Effector memory CD4-positive, alpha-beta T cell (primary cell): ENCODE results near the gene TCP11L1.
"Not testable (repeated sequence)": the region's sequence is repeated elsewhere in the genome, so short reads cannot be mapped to it uniquely, and the experiment has no call there.

ENCODE experiments used
- DNase-seq, 3 donors: peaks; one replicate each; pipeline ENCODE4 v3.0.0-alpha.2; 2020
- H3K27ac ChIP-seq: 2 replicates; pipeline ENCODE4 v1.7.0; 2013; ENCODE audit warnings: mild to moderate bottlenecking, low read length, moderate library complexity; ENCODE audit not compliant: insufficient read depth, poor library complexity, severe bottlenecking
- H3K27me3 ChIP-seq: replicated peaks from 2 replicates; pipeline ENCODE4 v1.7.0; 2013; ENCODE audit warnings: mild to moderate bottlenecking, low read length; ENCODE audit not compliant: insufficient read depth, control insufficient read depth, poor library complexity, severe bottlenecking
- H3K36me3 ChIP-seq: 2 replicates; pipeline ENCODE4 v1.7.0; 2013; ENCODE audit warnings: mild to moderate bottlenecking, low read length, moderate library complexity; ENCODE audit not compliant: control insufficient read depth, insufficient read depth
- H3K4me1 ChIP-seq: 2 replicates; pipeline ENCODE4 v1.7.0; 2013; ENCODE audit warnings: low read length, mild to moderate bottlenecking; ENCODE audit not compliant: control insufficient read depth, insufficient read depth, poor library complexity, severe bottlenecking
- H3K4me3 ChIP-seq: 2 replicates; pipeline ENCODE4 v1.7.0; 2013; ENCODE audit warnings: low read length, low read depth, mild to moderate bottlenecking; ENCODE audit not compliant: insufficient read depth, poor library complexity, severe bottlenecking
- H3K9me3 ChIP-seq: 2 replicates; pipeline ENCODE4 v1.7.0; 2013; ENCODE audit warnings: mild to moderate bottlenecking, low read length, moderate library complexity; ENCODE audit not compliant: control insufficient read depth

Gene TCP11L1

DNA sequence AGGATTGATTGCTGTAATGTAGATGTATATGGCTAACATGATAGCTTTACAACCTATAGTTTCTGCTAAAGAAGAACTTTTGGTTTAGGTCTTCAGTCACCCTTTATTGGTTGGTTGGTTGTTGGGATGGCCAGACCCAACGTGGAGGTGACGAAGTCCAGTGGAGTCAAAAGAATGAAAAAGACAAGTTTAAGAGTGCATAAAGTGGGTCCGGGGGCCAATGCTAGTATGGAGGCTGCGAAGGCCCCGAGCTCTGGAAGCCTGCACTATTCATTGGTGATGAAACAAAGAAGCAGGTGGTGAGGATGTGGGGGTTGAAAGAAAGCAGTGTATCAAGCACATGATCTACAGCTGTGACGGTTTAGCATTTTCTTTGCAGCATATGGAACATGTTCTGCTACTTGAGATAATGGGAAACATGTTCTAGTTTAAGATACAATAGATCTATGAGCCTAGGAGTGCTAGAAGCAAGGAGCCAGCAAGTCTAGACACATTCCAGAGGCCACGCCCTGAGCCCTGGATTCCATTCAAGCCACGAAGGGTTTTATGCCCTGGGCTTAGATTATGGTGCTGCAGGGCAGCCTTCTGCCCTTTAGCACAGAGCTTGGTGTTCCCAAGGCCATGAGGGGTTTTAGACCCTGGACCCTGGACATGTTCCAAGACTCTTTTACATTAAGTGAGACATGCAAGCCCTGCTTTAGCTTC lies 6.3 kb downstream of the TCP11L1 start:
- Histone ChIP-seq H3K4me3 (no peak overlapping the region), H3K27me3 (no peaks in the 10 kb centered on the region)

DNA sequence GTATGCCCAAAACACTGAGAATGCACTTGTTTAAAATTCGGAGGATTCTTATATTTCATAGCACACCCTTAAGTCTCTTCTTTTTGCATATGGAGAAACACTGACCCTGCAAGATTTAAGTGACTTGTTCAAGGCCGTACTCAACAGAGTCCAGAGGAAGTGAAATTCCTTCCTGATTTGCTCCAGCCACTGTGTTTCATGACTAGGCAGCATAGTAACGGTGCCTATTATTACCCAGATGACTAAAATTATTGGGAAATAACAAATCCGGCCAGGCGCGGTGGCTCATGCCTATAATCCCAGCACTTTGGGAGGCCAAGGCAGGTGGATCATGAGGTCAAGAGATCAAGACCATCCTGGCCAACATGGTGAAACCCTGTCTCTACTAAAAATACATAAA lies 9.3 kb downstream of the TCP11L1 start:
- H3K36me3 ChIP-seq, H3K4me3 ChIP-seq, DNase-seq, H3K27me3 ChIP-seq, H3K27ac ChIP-seq, H3K4me1 ChIP-seq, H3K9me3 ChIP-seq: not testable (repeated sequence)

More for the DNA sequence above, 6.3 kb downstream of the TCP11L1 start:
- no peak overlapping the region for H3K27ac ChIP-seq
- no peaks in the 10 kb centered on the region for H3K9me3 ChIP-seq
- H3K4me1 ChIP-seq, result no peaks in the 10 kb centered on the region
- DNase-seq, result no peak
- peaks cover 3% of the 10 kb centered on the region for H3K36me3 ChIP-seq

DNA sequence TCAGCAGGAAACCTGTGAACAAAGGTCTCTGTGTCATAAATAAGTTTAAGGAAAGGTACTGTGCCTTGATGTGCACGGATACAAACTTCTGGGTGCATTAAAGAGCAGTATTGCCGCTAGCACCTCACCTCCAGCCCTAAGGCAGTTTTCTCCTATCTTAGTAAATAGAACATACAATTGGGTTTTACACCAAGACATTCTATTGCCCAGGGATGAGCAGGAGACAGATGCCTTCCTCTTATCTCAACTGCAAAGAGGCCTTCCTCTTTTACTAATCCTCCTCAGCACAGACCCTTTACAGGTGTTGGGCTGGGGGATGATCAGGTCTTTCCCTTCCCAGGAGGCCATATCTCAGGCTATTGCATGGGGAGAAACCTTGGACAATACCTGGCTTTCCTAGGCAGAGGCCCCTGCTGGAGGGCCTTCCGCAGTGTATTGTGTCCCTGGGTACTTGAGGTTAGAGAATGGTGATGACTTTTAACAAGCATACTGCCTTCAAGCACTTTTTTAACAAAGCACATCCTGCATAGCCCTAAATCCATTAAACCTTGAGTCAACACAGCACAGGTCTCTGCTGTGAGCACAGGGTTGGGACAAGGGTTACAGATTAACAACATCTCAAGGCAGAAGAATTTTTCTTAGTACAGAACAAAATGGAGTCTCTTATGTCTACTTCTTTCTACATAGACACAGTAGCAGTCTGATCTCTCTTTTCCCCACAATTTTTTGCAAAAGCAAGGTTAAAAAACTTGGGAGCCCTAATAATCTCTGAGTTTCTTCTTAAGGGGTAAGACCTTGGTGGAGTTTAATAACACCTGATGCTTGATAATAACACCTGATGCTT lies 10.4 kb downstream of the TCP11L1 start:
- not testable (repeated sequence) for H3K9me3 ChIP-seq, H3K4me1 ChIP-seq, DNase-seq, H3K27ac ChIP-seq, H3K27me3 ChIP-seq, H3K4me3 ChIP-seq, H3K36me3 ChIP-seq

- Histone ChIP-seq H3K27ac (no peak overlapping the region), H3K9me3 (no peaks in the 10 kb centered on the region), H3K36me3 (peaks cover 11% of the 10 kb centered on the region), H3K4me1 (no peaks in the 10 kb centered on the region), H3K4me3 (no peak overlapping the region), H3K27me3 (no peaks in the 10 kb centered on the region)
- no peak for DNase-seq
Observed at GRCh38 chr11:33052231-33052630, 12.9 kb downstream of the TCP11L1 start.

DNA sequence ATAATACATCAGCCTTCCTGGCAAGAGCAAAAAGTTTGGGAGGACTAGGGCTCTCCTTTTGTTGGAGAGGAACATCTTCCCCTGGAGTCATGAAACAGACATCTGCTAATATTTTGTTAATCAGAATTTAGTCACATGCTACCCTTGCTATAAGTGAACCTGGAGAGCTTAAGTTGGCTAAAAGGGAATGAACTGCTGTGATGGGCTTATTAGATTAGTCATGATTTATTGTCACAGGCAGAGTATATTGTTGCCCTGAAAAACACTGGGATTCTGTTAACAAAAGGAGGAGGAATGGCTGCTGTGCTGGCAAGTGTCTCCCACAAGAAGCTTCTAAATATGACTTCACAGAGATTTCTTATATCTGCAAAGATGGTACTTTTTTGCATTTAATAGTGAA lies 16.0 kb downstream of the TCP11L1 start:
- H3K9me3 ChIP-seq, result no peaks in the 10 kb centered on the region
- no peak overlapping the region for H3K4me3 ChIP-seq
- no peak for DNase-seq
- H3K27ac ChIP-seq, result no peak overlapping the region
- H3K36me3 ChIP-seq, result peaks cover 34% of the 10 kb centered on the region
- no peaks in the 10 kb centered on the region for H3K27me3 ChIP-seq
- no peaks in the 10 kb centered on the region for H3K4me1 ChIP-seq

GRCh38 chr11:33057284-33057683 lies 17.9 kb downstream of the TCP11L1 start:
- no peaks in the 10 kb centered on the region for H3K4me1 ChIP-seq
- H3K9me3 ChIP-seq, result no peaks in the 10 kb centered on the region
- no peak for DNase-seq
- H3K27ac ChIP-seq, result no peak overlapping the region
- no peaks in the 10 kb centered on the region for H3K27me3 ChIP-seq
- H3K36me3 ChIP-seq, result peaks cover 38% of the 10 kb centered on the region
- H3K4me3 ChIP-seq, result no peak overlapping the region

GRCh38 chr11:33059331-33060007 lies 20.1 kb downstream of the TCP11L1 start:
- H3K27ac ChIP-seq, result no peak overlapping the region
- peaks cover 41% of the 10 kb centered on the region for H3K36me3 ChIP-seq
- no peak overlapping the region for H3K4me3 ChIP-seq
- no peaks in the 10 kb centered on the region for H3K4me1 ChIP-seq
- H3K9me3 ChIP-seq, result no peaks in the 10 kb centered on the region
- no peaks in the 10 kb centered on the region for H3K27me3 ChIP-seq
- no peak for DNase-seq

DNA sequence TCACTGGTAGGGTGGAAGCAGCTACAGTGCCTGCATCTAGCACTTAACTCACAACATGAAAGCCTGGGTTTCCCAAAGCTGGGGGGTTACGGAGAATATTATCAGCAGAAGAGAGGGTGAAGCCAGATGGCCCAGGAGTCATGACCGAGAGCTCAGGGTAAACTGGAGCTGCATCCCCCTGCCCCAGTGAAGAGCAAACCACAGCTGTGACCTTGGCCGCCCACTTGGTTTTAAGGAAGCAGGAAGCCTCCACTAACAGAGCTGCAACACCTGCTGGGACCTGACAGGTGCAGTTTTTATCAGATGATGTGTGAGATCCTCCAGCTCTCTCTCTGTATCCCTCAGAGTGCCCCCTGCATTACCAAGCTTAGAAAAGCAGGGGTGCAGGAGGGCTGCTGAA lies 20.9 kb downstream of the TCP11L1 start:
- H3K4me3 ChIP-seq, result no peak overlapping the region
- no peak for DNase-seq
- H3K27ac ChIP-seq, result no peak overlapping the region
- peaks cover 41% of the 10 kb centered on the region for H3K36me3 ChIP-seq
- H3K27me3 ChIP-seq, result no peaks in the 10 kb centered on the region
- H3K9me3 ChIP-seq, result no peaks in the 10 kb centered on the region
- no peaks in the 10 kb centered on the region for H3K4me1 ChIP-seq

DNA sequence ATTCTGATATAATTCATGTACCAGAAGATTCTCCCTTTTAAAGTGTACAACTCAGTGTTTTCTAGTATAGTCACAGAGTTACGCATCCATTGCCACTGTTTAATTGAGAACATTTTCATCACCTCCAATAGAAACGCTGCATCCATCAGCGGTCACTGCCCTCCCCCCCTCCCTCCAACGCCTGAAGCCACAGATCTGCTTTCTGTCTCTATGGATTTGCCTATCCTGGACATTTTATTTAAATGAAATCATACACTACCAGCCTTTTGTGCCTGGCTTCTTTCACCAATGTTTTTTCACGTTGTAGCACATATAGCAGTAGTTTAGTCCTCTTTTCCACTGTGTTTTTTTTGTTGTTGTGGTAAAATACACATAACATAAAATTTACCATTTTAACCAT lies 22.8 kb downstream of the TCP11L1 start:
- no peaks in the 10 kb centered on the region for H3K27me3 ChIP-seq
- no peak for DNase-seq
- peaks cover 36% of the 10 kb centered on the region for H3K36me3 ChIP-seq
- H3K4me3 ChIP-seq, result no peak overlapping the region
- no peaks in the 10 kb centered on the region for H3K9me3 ChIP-seq
- no peaks in the 10 kb centered on the region for H3K4me1 ChIP-seq
- H3K27ac ChIP-seq, result no peak overlapping the region
